ENCODE results near the gene HAUS7. TPM values are rescaled to one million over a fixed set of nuclear protein-coding genes. Genes with fewer than 3 reads are reported as not detected.

HAUS7 gene
- total RNA-seq, 6 donors from 2014 or later = 3.7 to 61.8 (median 23.0) TPM

GRCh38 chrX:153446950-153447580 lies 23.3 kb downstream of the HAUS7 start:
- no peak for ATAC-seq (ENCODE audit: low FRiP score in 2 of 2)
- TF ChIP-seq POLR2AphosphoS5 (IDR thresholded peaks at IDR 0.05) (no peak), POLR2A (IDR thresholded peaks at IDR 0.05) (no peak), CTCF (IDR thresholded peaks at IDR 0.05) (no peak)
- H3K36me3 ChIP-seq = peaks cover 0 to 9% (median 5%) of the 10 kb centered on the region in 4 donors
- no peaks in the 10 kb centered on the region for H3K27me3 ChIP-seq
- H3K4me3 ChIP-seq = no peak overlapping the region
- no peak overlapping the region for H3K27ac ChIP-seq
- H3K9me3 ChIP-seq = no peaks in the 10 kb centered on the region
- 84% methylated on average over 17 of the region's 17 CpGs; no CpG with 5 or more reads in 1 of the 2 donors for WGBS, 2 donors
- H3K4me1 ChIP-seq = no peaks in the 10 kb centered on the region
- DNase-seq = no peak

- Histone ChIP-seq H3K4me1 (no peaks in the 10 kb centered on the region), H3K4me3 (no peak overlapping the region), H3K36me3 (peaks cover 0 to 9% (median 4%) of the 10 kb centered on the region in 4 donors), H3K27ac (no peak overlapping the region), H3K27me3 (no peaks in the 10 kb centered on the region), H3K9me3 (no peaks in the 10 kb centered on the region)
- no peak for TF ChIP-seq CTCF (IDR thresholded peaks at IDR 0.05)
- TF ChIP-seq POLR2A (IDR thresholded peaks at IDR 0.05) = no peak
- TF ChIP-seq EP300 (IDR thresholded peaks at IDR 0.05) = no peak
- no peak for TF ChIP-seq POLR2AphosphoS5 (IDR thresholded peaks at IDR 0.05)
- ATAC-seq (ENCODE audit: low FRiP score in 2 of 2) (no peak), DNase-seq (no peak)
- whole genome bisulfite sequencing, 2 donors = 76 to 83% methylated on average over 2 to 10 of the region's 10 CpGs
Observed at GRCh38 chrX:153446636-153446936, 23.8 kb downstream of the HAUS7 start.

GRCh38 chrX:153445856-153446635 lies 24.3 kb downstream of the HAUS7 start, which contains the start of gene TREX2:
TREX2 (minus strand) TSS chrX:153446056; CDS start chrX:153445430, 626 bp downstream.
- no peak within 1 kb of the TSS for H3K4me3 ChIP-seq
- DNase-seq (peak in 1 of 2 donors; percentile 48), ATAC-seq (ENCODE audit: low FRiP score in 2 of 2) (no peak)
- TF ChIP-seq EP300 (IDR thresholded peaks at IDR 0.05) (no peak), CTCF (IDR thresholded peaks at IDR 0.05) (no peak), POLR2AphosphoS5 (IDR thresholded peaks at IDR 0.05) (no peak)
- no peaks in the 10 kb centered on the region for H3K27me3 ChIP-seq
- H3K36me3 ChIP-seq = peaks cover 0 to 5% (median 2%) of the 10 kb centered on the region in 4 donors
- 79 to 86% methylated on average over 13 to 28 of the region's 30 CpGs for WGBS, 2 donors
- no peak within 1 kb of the TSS for H3K27ac ChIP-seq
- H3K9me3 ChIP-seq = no peaks in the 10 kb centered on the region
- H3K4me1 ChIP-seq = no peaks in the 10 kb centered on the region

GRCh38 chrX:153445106-153445855 lies 25.1 kb downstream of the HAUS7 start:
- WGBS, 2 donors = 94% methylated on average over 30 of the region's 35 CpGs; no CpG with 5 or more reads in 1 of the 2 donors
- H3K36me3 ChIP-seq = no peaks in the 10 kb centered on the region

More at GRCh38 chrX:153445106-153445855, 25.1 kb downstream of the HAUS7 start:
- Histone ChIP-seq H3K27me3 (no peaks in the 10 kb centered on the region), H3K9me3 (no peaks in the 10 kb centered on the region), H3K4me3 (no peak overlapping the region), H3K4me1 (no peaks in the 10 kb centered on the region), H3K27ac (no peak overlapping the region)
- TF ChIP-seq CTCF (IDR thresholded peaks at IDR 0.05) (no peak), POLR2AphosphoS5 (IDR thresholded peaks at IDR 0.05) (no peak), POLR2A (IDR thresholded peaks at IDR 0.05) (no peak), EP300 (IDR thresholded peaks at IDR 0.05) (no peak)
- DNase-seq (no peak), ATAC-seq (ENCODE audit: low FRiP score in 2 of 2) (no peak)
